ENCODE measurements around the gene ZDHHC14.

Gene ZDHHC14

GRCh38 chr6:157469378-157469777, 88.4 kb downstream of the ZDHHC14 start:
- DNase-seq, result no peak

GRCh38 chr6:157471077-157471686, 90.2 kb downstream of the ZDHHC14 start:
- no peak for DNase-seq

- no peak for DNase-seq
These were observed 91.1 kb downstream of the ZDHHC14 start for GRCh38 chr6:157471895-157472686.

GRCh38 chr6:157476797-157477196, 95.8 kb downstream of the ZDHHC14 start:
- DNase-seq, result no peak

DNA sequence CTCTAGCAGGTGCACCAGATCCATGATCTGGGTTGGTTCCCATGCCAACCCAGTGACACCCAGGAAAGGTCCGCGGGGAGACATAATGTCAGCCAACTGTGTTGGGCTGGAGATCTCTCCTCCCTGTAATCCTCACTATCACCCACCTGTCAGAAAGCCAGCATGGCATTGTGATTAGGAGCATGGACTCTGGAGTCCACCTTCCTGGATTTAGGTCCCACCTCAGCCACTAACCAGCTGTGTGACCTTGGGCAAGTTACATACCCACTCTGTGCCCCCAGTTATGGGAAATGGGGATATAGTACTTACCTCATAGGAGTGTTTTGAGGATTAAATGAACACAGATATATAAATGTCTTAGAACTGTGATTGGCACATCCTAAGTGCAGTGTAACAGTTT, 97.9 kb downstream of the ZDHHC14 start:
- DNase-seq, result no peak

DNA sequence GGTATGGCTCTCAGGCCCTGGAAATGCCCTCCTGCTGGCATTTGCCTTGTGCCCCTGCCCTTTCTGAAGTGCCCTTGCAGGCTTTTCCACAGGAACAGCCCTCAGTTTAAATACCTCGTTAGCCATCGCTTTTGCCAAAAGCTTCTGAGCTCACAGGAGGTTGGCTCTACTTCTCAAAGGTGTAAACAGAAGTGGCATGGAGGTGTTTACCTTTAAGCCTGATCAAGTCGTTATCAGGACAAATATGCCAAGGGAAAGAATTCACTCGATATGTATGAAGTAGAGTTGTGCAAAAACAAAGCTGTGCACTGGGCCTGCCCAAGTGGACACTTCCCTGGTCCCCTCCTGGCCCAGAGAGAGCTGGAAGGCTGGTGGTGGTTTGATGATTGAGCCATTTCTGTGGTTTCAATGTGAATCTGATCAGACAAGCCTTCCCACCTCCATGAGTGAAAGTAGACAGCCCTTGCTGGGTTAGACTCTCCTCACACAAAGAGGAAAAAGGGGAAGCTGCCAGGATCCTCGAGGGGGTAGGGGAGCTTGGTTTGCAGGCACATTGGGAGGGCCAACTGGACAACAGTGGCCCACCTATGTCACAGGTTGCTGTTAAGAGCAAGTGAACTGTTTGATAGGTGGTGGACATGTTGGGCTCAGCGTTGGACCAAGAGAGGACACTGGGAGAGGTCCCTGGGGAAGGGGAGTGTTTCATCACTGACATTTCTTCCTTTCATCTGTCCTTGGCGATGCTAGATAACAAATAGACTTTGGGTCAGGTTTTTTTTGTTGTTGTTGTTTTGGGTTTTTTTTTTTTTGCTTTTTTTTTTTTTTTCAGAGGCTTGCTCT, 98.7 kb downstream of the ZDHHC14 start:
- no peak for DNase-seq

DNA sequence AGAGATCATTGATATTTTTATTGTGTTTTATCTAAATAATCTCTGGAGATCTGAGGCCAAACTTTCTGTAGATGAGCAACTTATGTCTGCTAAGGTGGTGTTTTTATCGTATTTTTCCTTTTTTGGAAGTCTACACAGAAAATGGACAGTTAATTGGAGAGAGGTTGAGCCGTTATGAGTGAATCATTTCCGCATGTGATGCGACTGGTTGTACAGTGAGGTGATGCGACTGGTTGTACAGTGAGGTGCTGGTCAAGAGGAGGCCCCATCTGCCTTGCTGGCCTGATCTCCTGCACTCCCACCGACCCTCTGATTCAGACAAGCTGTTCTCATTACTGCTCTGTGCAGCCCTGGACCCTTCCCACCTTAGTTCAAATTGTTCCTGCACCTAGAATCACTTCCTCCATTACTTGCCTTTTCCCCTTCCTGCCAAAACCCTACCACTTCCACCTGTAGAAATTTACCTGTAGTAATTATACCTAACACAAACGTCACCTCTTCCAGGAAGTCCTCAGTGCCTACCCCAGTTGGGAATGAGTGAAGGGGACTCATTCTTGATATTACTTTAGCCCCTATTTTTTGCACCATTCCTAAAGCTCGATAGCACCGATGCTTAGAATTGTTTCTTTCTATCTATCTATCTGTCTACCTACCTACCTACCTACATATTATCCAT, 100.3 kb downstream of the ZDHHC14 start:
- DNase-seq, result no peak

DNA sequence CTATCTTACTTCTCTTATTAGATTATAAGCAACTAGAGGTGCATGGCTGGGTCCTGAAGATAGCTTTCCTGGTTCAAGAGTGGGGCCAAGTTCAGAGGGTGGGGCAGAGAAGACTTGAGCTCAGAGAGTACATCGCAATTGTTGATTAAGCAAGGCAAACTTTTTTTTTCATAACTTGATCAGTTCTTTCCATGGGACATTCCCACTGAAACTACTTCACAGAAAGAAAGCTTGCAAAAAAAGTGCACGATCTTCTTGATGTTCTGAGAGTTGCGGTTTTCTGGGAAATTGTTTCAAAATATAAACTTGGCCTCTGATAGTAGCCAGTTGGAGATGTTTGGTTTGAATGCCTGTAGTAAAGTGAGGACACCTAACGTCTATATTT, 100.9 kb downstream of the ZDHHC14 start:
- DNase-seq, result no peak

GRCh38 chr6:157483770-157484169, 102.8 kb downstream of the ZDHHC14 start:
- DNase-seq, result no peak

DNA sequence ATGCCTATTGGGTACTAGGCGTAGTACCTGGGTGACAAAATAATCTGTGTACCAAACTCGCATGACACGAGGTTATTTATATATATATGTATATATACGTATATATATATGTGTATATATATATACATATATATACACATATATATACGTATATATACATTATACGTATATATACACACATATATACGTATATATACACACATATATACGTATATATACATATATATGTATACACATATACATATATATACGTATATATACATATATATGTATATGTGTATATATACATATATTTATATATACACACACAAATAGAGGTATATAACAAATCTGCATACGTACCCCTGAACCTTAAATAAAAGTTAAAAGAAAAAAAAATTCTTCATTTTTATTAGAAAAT, 103.2 kb downstream of the ZDHHC14 start:
- no peak for DNase-seq

- DNase-seq, result no peak
These were observed 105.6 kb downstream of the ZDHHC14 start for GRCh38 chr6:157486572-157486971.

DNA sequence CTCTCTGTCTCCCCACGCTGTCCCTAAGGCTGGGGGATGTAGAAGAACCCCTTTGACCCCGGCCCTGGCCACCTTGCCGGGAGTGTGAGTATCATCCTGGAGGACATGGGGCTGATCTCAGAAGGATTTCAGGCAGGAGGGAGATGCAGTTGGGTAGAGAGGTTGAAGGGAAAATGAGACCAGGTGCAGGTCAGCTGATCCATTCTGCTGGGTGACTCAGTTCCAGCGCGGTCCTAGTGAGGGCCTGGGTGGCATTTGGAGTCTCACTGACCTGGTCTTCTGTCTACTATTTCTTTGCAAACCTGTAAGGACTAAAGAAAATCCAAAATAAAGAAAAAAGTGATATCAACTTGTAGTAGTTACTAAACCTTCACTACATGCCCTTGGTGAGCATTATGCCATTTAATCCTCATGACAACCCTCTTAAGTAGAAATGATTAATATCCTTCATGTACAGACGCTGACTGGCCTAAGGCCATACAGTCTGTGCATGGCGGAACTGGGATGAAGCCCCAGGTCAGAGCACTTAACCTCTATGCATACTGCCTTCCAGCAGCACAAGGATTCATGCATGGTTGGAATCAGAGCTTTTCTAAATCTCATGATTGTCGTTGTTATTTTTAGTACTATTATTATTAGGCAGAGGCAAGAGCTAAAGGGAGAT, 106.3 kb downstream of the ZDHHC14 start:
- DNase-seq, result no peak

DNA sequence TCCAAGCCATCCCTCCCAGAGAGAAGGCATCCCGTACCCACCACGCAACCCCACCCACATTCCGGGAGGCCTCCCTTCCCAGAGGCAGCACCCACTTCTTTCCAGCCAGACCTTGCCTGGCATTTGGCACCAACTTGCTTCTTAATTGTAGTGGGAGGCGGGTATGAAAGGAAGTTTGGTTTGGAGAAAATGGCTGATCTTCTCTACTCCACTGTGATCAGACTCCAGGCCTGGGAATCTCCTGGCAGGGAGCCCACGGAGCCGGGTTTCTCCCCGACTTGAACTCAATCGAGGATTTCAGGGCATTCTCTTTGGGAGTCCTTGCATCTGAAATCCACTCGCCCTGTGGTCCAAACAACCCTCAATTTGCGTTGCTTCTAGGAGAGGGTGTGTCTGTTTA, 107.1 kb downstream of the ZDHHC14 start:
- no peak for DNase-seq

GRCh38 chr6:157488716-157489118, 107.7 kb downstream of the ZDHHC14 start:
- no peak for DNase-seq

GRCh38 chr6:157490611-157491269, 109.8 kb downstream of the ZDHHC14 start:
- DNase-seq, result no peak

GRCh38 chr6:157491571-157492232, 110.7 kb downstream of the ZDHHC14 start:
- no peak for DNase-seq

GRCh38 chr6:157492249-157492648, 111.3 kb downstream of the ZDHHC14 start:
- DNase-seq, result no peak

DNA sequence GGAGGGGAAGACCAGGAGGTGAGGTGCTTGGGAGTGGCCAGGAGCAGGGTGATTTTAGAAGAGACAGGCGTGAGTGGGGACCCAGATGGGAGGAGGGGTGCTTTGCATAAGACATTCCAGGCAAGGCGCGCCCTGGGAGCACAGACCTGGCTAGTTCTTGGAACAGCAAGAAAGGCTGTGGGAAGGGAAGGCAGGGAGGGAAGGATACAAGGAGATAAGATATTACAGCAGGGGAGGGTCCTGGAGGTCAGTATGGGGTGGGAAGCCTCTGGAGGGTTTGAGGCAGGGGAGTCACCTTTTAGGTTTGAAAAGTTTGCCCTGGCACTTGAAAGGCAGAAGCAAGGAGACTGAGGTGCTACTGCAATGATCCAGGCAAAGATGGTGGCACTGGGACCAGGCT, 111.8 kb downstream of the ZDHHC14 start:
- DNase-seq, result no peak

GRCh38 chr6:157493173-157493572, 112.2 kb downstream of the ZDHHC14 start:
- DNase-seq, result no peak

GRCh38 chr6:157493576-157493975, 112.6 kb downstream of the ZDHHC14 start:
- DNase-seq, result no peak

DNA sequence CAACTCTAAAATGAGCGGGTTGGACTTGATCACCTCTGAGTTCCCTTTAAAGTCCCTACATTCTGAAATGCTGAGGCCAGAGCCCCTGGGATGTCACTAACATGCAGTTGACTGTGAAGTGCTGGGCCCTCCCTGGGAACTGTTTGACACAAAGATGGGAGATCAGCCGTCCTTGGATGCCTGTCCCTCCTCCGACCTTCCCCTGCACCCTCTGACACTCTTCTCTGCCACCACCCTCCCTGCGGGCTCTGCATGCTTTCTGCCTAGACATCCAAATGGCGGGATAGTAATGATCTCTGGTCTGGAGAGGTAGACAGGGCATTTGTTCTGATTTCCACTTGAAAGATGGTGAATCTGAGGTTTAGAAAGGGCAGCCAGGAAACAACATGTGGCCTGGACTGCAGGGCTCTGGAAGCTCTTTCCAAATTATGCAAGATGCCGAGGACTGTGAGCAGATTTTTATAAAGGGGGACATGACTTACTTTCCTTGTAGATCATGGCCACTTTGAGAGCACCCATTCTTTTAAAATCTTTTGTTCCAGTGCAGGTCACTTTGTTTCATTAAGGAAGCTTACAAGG, 113.2 kb downstream of the ZDHHC14 start:
- no peak for DNase-seq
